MCF 10A (cell line): ENCODE results near the gene OR10G3. TPM values are rescaled to one million over a fixed set of nuclear protein-coding genes. Genes with fewer than 3 reads are reported as not detected.

Source experiments
- BruUV-seq: library from RNA; stranded (reverse); fragments of 400-500 nt; replicated peaks from 2 replicates; lab custom pipeline; 2021; lab: Mats Ljungman, UMichigan
- CTCF ChIA-PET: fragments of 300-600 bp; sonication (Branson Sonifier 250); formaldehyde crosslinking; extraction: SDS; loops from one replicate; lab custom pipeline; 2021; ENCODE audit warnings: antibody characterized with exemption, inconsistent platforms; lab: Yijun Ruan, JAX
- POLR2A ChIA-PET: fragments of 300-600, 350-650 bp; sonication (Branson Sonifier 250); formaldehyde crosslinking; extraction: SDS; loops from one replicate; lab custom pipeline; 2020; ENCODE audit warnings: antibody characterized with exemption, inconsistent platforms; lab: Yijun Ruan, JAX
- DNase-seq: peaks from one replicate; pipeline ENCODE4 v3.0.0-alpha.2; 2018; ENCODE audit not compliant: unreplicated experiment
- H3K27ac Mint-ChIP-seq: one replicate; pipeline ENCODE4 v1.8.0; 2022; ENCODE audit warnings: mild to moderate bottlenecking, low read depth, mixed read lengths; ENCODE audit not compliant: unreplicated experiment
- H3K27me3 Mint-ChIP-seq: one replicate; pipeline ENCODE4 v1.8.0; 2022; ENCODE audit warnings: mixed read lengths; ENCODE audit not compliant: insufficient read depth, unreplicated experiment
- H3K36me3 Mint-ChIP-seq: one replicate; pipeline ENCODE4 v1.8.0; 2022; ENCODE audit warnings: mild to moderate bottlenecking, moderate library complexity, mixed read lengths; ENCODE audit not compliant: insufficient read depth, unreplicated experiment
- H3K4me1 Mint-ChIP-seq: one replicate; pipeline ENCODE4 v1.8.0; 2022; ENCODE audit warnings: mixed read lengths; ENCODE audit not compliant: insufficient read depth, unreplicated experiment
- H3K4me3 Mint-ChIP-seq: one replicate; pipeline ENCODE4 v1.8.0; 2022; ENCODE audit warnings: mild to moderate bottlenecking, moderate library complexity, mixed read lengths; ENCODE audit not compliant: unreplicated experiment
- H3K9me3 Mint-ChIP-seq: one replicate; pipeline ENCODE4 v1.8.0; 2022; ENCODE audit warnings: mixed read lengths; ENCODE audit not compliant: unreplicated experiment
- intact Hi-C: fragments of 100-400 bp; cut with micrococcal nuclease; formaldehyde crosslinking; loops from 2 replicates; pipeline ENCODE4 v1.14.1; 2022
- total RNA-seq: library from RNA; stranded (reverse); gene quantifications from 2 replicates; pipeline ENCODE4 v1.2.3, GENCODE V29; 2022
- TF ChIP-seq, protein P1 (sequence below): fragments of 200-600 bp; IDR thresholded peaks from one replicate; pipeline ENCODE4 v1.8.0; 2022; ENCODE audit warnings: antibody characterized with exemption, mild to moderate bottlenecking; ENCODE audit not compliant: unreplicated experiment

The OR10G3 gene
- total RNA-seq, 1 experiment from 2014 or later = not detected

DNA sequence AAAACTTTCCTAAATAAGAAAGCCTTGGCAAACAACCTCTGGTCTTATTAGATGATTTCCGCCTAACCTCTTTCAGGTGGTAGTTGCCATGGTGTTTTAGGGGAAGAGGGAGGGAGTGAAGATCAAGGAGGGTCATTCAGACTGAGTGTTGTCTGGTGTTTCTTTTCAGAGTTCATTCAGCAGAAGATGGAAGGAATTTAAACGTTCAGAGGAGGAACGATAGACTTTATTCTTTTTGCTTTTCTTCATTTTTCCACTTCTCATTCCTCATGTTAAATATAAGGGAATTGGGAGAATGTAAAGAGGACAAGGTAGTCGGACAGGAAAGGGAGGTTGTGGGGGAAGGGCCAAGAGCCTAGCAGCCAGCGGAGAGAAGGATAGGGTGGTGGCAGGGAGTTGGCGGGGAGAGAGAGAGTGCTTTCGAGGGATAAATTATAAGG lies 36.3 kb downstream of the OR10G3 start:
- Mint-ChIP-seq H3K9me3 (no peaks in the 10 kb centered on the region), H3K4me1 (no peaks in the 10 kb centered on the region), H3K4me3 (no peak overlapping the region), H3K27ac (no peak overlapping the region), H3K36me3 (no peaks in the 10 kb centered on the region), H3K27me3 (peaks cover 14% of the 10 kb centered on the region)
- CTCF ChIA-PET = interaction anchor here (2.2 kb wide), 1 partner anchor 45 kb away, joined by 8 read pairs; no protein-coding TSS in a partner anchor
- TF ChIP-seq, protein P1, sequence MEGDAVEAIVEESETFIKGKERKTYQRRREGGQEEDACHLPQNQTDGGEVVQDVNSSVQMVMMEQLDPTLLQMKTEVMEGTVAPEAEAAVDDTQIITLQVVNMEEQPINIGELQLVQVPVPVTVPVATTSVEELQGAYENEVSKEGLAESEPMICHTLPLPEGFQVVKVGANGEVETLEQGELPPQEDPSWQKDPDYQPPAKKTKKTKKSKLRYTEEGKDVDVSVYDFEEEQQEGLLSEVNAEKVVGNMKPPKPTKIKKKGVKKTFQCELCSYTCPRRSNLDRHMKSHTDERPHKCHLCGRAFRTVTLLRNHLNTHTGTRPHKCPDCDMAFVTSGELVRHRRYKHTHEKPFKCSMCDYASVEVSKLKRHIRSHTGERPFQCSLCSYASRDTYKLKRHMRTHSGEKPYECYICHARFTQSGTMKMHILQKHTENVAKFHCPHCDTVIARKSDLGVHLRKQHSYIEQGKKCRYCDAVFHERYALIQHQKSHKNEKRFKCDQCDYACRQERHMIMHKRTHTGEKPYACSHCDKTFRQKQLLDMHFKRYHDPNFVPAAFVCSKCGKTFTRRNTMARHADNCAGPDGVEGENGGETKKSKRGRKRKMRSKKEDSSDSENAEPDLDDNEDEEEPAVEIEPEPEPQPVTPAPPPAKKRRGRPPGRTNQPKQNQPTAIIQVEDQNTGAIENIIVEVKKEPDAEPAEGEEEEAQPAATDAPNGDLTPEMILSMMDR = no peak
- BruUV-seq = no TSS peak
- POLR2A ChIA-PET = no interaction called here
- intact Hi-C loops = no loop called here
- DNase-seq = no peak

DNA sequence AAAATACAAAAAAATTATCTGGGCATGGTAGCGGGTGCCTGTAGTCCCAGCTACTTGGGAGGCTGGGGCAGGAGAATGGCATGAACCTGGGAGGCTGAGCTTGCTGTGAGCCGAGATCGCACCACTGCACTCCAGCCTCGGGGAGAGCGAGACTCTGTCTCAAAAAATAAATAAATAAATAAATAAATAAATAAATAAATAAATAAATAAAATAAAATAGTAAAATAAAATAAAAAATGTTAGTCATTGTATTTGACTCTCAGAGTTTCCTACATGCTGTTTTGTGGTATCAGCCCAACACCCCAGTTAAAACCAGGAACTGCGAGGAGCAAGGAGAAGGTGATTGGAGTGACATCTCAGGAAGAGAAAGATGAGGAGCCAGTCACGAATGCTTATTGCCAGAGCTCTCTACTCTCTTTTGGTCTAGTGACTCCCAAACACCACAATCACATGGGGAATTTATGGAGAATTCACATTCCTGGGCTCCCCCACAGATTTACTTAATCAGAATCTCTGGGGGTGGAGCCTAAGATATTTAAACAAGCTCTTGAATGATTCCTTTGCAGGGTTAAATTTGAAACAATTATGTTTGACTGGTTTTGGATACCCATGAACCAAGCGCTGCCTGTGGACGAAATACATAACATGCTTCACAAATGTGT lies 38.3 kb downstream of the OR10G3 start:
- H3K4me1 Mint-ChIP-seq = no peaks in the 10 kb centered on the region
- ChIA-PET CTCF (interaction anchor here (0.5 to 2.2 kb wide), 7 partner anchors 10 to 130 kb away, joined by 3 to 8 read pairs (median 3); no protein-coding TSS in a partner anchor), POLR2A (interaction anchor here (0.6 kb wide), 1 partner anchor 85 kb away, joined by 4 read pairs; no protein-coding TSS in a partner anchor)
- peaks cover 27% of the 10 kb centered on the region for H3K27me3 Mint-ChIP-seq
- no peak for DNase-seq
- no peaks in the 10 kb centered on the region for H3K9me3 Mint-ChIP-seq
- TF ChIP-seq, protein P1 = no peak
- H3K36me3 Mint-ChIP-seq = no peaks in the 10 kb centered on the region
- intact Hi-C loops = no loop called here
- no peak overlapping the region for H3K27ac Mint-ChIP-seq
- H3K4me3 Mint-ChIP-seq = no peak overlapping the region
- no TSS peak for BruUV-seq

DNA sequence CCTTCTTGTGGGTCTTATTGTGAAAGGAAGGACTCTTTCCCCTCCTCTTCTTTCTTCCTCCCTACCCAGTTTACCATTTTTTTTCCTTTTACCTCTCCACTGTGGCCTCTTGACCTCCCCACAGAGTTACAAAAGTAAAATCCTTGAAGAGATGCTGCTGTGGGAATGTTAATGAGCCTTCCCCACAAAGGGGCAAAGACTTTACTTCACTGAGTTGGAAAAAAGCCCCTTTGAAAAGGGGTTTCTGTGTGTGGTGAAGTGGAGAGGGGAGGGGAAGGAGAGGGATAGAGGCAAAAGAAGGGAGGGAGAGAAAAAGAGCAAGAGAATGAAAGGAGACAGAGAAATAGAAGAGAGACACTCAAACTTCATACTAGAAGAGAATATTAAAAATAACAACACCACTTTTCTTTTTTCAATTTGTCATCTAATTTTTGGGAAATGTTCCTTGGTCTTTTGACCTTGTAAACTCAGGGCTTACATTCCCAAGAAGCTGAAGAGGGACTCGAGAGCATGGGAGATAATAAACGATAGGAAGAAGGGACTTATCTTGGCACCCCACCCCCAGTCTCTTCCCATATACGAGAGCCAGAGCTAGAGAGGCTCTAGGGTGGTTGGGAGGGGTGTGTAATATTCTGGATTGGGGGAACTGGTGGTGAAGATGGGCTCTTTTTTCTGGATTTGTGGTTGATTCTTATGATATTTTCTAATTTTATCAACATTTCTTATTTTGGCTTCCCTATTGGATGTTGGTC lies 40.5 kb downstream of the OR10G3 start:
- H3K4me3 Mint-ChIP-seq = no peak overlapping the region
- H3K36me3 Mint-ChIP-seq = no peaks in the 10 kb centered on the region
- no peaks in the 10 kb centered on the region for H3K4me1 Mint-ChIP-seq
- H3K27me3 Mint-ChIP-seq = peaks cover 49% of the 10 kb centered on the region
- ChIA-PET POLR2A (interaction anchor here (0.6 kb wide), 1 partner anchor 14 kb away, joined by 3 read pairs; no protein-coding TSS in a partner anchor), CTCF (no interaction called here)
- BruUV-seq = no TSS peak
- H3K9me3 Mint-ChIP-seq = no peaks in the 10 kb centered on the region
- H3K27ac Mint-ChIP-seq = no peak overlapping the region
- intact Hi-C loops = no loop called here
- no peak for DNase-seq
- TF ChIP-seq, protein P1 = no peak

DNA sequence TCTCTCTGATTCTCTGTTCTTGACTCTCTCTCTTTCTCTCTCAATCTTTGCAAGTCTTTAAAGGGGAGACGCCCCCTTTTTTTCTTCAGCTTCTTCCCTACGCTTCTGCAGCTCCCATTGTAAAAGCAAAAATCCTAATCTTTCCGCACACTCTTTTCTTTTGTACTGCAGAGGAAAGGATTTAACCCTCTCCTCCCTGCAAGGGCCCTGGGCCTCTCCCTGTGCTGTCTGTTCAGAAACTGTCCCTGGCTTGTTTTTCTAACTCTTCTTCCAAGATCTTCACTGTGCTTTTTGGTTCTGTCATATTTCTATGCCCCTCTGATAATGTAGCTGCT lies 42.8 kb downstream of the OR10G3 start:
- H3K27me3 Mint-ChIP-seq = peaks cover 71% of the 10 kb centered on the region
- ChIA-PET POLR2A (interaction anchor here (1.2 kb wide), 1 partner anchor 24 kb away, joined by 3 read pairs; no protein-coding TSS in a partner anchor), CTCF (interaction anchor here (0.6 to 0.8 kb wide), 2 partner anchors 20 to 49 kb away, joined by 3 read pairs; no protein-coding TSS in a partner anchor)
- BruUV-seq = no TSS peak
- intact Hi-C loops = no loop called here
- no peaks in the 10 kb centered on the region for H3K36me3 Mint-ChIP-seq
- H3K27ac Mint-ChIP-seq = no peak overlapping the region
- no peaks in the 10 kb centered on the region for H3K4me1 Mint-ChIP-seq
- no peak for DNase-seq
- TF ChIP-seq, protein P1 = no peak
- H3K4me3 Mint-ChIP-seq = no peak overlapping the region
- no peaks in the 10 kb centered on the region for H3K9me3 Mint-ChIP-seq
